ENCODE data around the gene PHTF1.

DNA sequence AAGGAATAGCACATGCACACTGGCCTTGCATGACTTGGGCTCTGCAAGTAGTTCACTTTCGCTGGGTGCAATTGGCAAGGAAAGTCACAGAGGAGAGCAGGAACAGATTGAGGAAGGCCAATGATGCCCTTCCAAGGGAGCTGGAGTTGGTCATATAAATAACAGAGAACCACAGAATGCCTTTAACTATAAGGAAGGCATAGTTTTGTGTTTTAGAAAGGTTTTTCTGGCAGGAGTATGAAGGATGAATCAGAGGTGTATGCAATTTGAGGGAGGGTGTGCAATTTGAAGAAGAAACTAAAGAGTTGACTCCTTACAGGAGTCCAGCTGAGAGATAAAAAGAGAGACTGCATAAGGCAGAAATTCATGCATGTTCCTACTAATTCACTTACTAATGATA is 112.1 kb downstream of the PHTF1 start:
- TF ChIP-seq EZH2phosphoT487 (IDR thresholded peaks at IDR 0.05; ENCODE audit: borderline replicate concordance, low read length) (no peak), CTCF (conservative IDR thresholded peaks at IDR 0.05; ENCODE audit: low read depth, low read length) (no peak), EZH2 (IDR thresholded peaks at IDR 0.05; ENCODE audit: low read length, unreplicated experiment) (no peak)

Data from PC-3 (cell line).